GM19324 (cell line): ENCODE measurements around the gene CCDC134.
"Not testable (repeated sequence)": the region's sequence is repeated elsewhere in the genome, so short reads cannot be mapped to it uniquely, and the experiment has no call there.

Experiments used
- ATAC-seq: cut with Tn5 transposase; IDR thresholded peaks from one replicate; pipeline ENCODE4 v1.9.1; 2021; ENCODE audit warnings: mild to moderate bottlenecking, moderate library complexity; ENCODE audit not compliant: unreplicated experiment, low FRiP score

CCDC134 gene

DNA sequence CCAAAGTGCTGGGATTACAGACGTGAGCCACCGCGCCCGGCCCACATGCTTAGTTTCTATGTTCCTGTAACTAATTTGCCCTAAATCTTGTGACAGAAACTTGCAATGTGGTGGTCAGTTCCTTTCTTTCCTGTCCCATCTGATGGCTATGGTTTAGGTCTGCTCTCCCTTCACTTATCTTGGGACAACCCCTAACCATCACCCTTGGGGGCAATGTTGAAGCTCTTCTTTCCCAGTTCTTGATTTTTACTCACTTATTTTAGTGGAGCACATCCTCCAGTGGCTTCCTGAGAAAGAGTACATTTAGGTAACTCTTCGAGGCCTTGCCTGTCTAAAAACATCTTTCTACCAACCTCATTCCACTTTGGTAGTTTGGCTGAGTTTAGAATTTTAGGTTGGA lies 39.7 kb downstream of the CCDC134 start:
- ATAC-seq, result no peak

DNA sequence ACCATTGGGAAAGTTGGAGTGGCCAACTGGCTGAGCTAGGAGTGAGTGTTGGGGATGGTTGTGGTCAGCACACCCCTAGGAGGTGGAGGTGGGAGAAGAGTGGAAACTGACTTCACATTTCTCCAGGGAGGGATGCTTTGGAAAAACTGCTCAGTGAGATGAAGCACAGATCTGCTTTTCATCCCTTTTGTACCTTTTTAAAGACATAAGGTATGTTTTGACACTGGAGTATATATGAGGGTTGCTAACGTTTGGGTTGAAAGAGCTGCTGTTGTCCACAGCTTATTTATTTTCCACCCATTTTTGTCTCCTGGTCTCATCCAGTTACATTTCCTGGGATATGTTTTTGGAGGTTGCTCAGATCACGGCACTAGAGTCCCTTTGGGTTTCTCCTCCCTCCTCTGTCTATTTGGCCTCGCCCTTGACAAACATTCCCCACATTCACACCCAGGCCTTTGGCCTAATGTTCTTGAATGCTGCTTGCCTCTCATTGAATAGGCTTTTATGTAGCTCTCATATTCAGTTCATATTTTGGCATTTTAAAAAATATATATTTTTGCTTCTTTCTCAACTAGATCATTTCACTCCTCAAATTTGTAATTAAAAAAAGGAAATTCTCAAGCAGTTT lies 40.7 kb downstream of the CCDC134 start:
- no peak for ATAC-seq

- no peak for ATAC-seq
Observed at GRCh38 chr22:41842996-41843970, 42.8 kb downstream of the CCDC134 start.

DNA sequence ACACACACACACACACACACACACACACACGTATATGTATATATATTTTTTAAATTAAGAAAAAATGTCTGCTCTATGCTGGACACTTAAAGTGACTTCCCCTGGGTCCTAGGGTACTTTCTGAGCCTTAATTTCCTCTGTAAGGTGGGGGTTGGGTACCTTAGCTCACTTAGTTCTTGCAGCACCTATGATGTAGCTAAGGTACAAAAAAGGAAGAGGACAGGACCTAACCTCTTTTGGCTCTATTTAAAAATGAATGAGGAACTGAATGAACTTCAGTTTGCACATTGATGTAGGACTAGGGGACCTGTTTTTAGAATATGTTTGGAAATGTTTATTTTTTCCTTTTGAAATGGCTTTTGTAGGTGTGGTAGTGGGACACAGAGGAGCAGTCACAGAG lies 43.6 kb downstream of the CCDC134 start:
- no peak for ATAC-seq

DNA sequence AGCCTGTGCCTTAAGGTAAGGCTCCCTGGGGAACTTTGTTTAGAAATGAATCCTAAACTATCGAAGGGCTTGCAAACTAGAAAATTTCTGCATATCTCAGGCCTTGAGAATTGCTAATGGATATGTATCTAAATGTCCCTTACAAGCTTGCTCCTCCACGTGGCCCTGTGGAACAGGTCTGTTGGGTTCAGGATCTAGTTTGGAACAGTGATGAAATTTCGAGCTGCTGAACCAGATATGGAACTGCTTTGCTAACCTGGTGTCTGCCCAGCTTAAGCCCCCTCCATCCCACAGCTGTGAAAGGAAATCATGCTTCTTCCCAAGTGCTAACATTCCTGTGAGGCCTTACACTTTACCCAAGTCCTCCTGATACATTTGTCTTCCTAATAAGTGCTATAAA lies 44.0 kb downstream of the CCDC134 start:
- ATAC-seq, result no peak

DNA sequence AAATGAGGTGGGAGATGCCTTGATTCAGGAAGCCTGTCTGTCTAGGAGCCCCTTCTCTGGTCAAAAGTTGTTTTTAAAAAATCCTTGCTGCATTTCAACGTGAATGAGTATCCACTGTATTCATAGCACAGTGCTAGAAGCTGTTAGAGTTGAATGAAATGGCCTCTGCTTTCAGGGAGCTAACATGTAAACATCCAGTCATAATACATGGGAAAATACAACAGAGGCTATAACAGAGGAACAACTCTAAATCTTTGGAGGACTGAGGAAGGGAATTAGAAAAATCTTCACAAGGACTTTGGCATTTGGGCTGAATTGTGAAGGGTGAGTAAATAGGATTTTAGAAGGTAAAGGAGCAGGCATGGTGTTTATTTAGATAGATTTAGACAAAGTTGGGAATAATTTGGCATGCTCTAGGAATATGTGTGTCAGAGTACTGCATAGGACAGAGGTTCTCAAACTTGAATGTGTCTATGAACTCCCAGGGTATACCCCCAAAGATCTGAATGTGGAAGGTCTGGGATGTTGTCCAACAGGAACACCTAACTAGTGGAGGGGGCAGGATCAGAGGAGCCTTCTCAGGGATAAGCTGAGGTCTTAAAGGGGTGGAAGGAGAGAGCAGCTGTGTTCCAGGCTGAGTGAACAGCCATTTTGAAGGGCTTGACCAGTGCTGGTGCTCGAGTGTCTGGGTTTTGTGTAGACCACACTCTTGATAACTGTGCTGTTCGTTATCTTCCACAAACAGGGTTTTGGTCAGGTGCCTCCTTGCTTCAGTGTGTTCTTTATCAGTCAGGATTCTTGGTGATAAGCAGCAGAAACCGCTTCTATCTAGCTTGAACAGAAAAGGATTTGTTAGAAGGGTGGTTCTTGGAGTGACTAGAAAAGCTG lies 45.1 kb downstream of the CCDC134 start:
- no peak for ATAC-seq

DNA sequence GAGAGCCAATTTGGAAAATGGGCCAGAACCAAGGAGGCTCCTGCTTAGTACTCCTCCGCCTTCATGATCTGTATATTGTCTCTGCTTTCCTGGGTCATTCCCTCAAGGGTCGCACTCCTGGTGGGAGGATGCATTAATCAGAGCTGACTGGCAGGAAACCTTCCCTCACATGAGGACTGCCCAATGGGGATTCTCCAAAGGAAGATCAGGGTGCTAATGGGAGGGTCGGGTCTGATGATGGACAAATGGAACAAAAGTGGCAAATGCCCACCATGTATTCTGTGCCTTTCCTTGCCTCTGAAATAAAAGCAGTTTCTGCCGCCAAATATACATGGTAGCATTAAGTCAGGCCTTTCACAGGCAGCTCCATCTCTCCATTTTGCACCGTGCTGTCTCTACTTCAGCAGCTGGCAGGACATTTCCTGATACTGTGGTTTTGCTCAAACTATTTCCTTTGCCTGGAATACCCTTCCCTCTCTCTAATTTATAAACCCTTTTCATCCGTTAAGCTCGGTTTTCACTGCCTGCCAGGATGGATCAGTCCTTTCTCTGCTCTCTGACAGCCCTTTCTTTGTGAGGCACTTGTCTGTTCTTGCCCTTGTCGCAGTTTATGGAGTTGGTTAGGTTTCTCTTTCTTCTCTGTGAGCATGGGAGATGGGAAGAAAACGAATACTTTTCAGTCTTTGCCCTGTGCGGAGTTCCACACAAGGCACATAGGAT lies 45.9 kb downstream of the CCDC134 start:
- no peak for ATAC-seq

- no peak for ATAC-seq
Observed at GRCh38 chr22:41847300-41847699, 46.8 kb downstream of the CCDC134 start.

- no peak for ATAC-seq
Observed at GRCh38 chr22:41848468-41848867, 48.0 kb downstream of the CCDC134 start.

DNA sequence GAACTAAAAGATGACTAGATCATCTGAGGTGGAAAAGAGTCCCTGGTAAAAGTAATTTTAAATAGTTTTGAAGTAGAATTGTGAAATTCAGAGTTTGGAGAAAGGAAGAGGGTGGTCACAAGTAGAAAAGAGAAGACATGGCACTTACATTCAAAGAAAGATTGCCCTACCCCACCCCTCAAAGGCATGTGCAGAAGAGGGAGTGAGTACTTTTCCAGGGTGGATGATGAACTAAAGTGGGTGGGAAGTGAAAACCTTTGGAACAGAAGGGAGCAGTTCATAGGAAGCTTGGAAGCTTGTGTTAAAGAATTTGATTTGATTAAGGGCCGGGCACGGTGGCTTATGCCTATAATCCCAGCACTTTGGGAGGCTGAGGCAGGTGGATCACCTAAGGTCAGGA lies 56.0 kb downstream of the CCDC134 start:
- ATAC-seq, result no peak

DNA sequence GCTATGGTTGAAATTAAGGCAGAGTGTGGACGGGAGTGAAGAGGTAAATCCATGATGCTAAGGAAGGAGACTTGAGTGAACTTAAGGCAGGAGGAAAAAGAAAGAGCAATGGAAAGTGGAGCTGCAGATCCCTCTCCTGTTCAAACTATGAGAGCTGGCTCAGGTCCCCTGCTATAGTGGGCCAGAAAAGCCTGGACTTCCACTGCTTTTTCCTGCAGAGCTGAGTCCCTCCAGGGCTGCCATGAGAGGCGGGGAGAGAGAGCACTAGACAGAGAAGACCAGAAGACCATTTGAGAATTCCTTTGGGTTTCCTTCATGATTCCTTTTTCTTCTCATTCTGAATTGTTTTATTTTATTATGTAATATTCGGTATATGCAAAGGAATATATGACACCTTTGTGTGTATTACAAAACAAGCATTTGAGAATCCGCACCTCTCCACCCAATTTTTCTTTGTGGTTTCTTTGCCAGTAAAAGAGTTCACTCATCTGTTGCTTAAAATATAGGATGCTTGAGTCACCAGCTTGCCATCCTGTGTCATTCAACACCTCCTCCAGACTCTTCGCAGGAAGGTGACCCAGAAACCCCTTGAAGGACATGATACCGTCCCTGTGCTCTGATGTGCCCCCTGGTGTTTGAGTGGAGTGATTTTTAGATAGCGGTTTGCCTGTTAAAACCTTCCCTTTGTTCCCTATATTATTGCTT lies 56.8 kb downstream of the CCDC134 start:
- ATAC-seq, result no peak

- no peak for ATAC-seq
Observed at GRCh38 chr22:41857860-41858199, 57.4 kb downstream of the CCDC134 start.

GRCh38 chr22:41862160-41862529 lies 61.7 kb downstream of the CCDC134 start:
- no peak for ATAC-seq

- no peak for ATAC-seq
Observed at GRCh38 chr22:41862530-41863266, 62.2 kb downstream of the CCDC134 start.

DNA sequence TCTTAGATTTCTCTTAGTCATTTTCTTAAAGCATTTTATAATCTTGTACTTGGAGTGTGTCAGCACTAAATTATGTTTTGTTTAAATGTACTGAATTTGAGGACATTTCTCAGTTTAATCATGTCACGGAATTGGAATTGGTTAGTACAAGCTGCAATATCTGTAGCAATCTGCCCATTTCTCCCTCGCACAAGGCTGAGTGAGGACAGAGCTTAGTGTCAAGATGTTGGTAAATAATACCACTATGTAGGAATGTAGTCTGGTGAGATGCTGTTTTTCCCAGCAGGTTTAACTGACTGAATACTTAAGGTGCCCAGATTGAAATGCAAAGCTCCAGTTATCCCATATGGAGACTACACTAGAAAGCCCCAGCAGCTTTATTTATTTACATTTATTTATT lies 63.0 kb downstream of the CCDC134 start:
- no peak for ATAC-seq

GRCh38 chr22:41868556-41868955 lies 68.1 kb downstream of the CCDC134 start:
- no peak for ATAC-seq

DNA sequence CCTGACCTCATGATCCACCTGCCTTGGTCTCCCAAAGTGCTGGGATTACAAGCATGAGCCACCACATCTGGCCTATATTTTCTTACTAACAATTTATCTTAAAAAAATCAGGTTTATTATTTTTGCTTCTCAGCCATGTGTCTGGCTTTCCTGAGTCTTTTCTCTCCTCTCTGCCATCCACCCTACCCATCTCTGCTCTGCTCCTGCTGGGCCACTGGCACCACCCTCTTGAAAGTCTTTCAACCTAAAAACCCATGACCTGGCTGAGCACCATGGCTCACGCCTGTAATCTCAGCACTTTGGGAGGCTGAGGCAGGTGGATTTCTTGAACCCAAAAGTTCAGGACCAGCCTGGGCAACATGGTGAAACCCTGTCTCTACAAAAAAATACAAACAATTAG lies 69.6 kb downstream of the CCDC134 start:
- not testable (repeated sequence) for ATAC-seq

DNA sequence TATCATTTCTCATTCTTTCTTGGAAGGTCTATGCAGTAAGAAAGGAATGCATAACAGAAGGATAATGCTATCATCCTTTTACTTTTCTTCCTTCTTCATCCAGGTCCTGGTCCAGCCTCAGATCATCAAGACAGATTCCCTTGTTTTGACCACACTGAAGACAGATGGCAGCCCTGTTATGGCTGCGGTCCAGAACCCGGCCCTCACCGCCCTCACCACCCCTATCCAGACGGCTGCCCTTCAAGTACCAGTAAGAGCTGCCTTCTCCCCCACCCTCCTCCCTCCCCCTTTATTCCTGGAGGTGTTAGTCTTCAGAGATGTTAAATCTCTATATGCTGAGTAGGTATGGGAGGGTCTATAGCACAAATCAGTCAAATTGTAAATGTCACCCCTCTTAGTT lies 70.3 kb downstream of the CCDC134 start:
- no peak for ATAC-seq

GRCh38 chr22:41873391-41873790 lies 72.9 kb downstream of the CCDC134 start:
- ATAC-seq, result no peak
